ENCODE data around the gene SIDT2. TPM values are rescaled to one million over a fixed set of nuclear protein-coding genes. Genes with fewer than 3 reads are reported as not detected.

Gene SIDT2
- total and polyA plus RNA-seq, 2 of the 13 experiments (the other 11 are each of a cell fraction or from before 2014, with no cell fraction given): 11.5 to 28.0 TPM

GRCh38 chr11:117171007-117171403 lies 7.5 kb upstream of the SIDT2 start:
- H3K27ac ChIP-seq (ENCODE audit: extremely low read length, insufficient read depth, low read length): no peak overlapping the region
- in situ Hi-C loops (cut with HindIII; ENCODE audit: extremely low pct_ligation_motif_present, low pct_unique_long_range_greater_than_20kb): no loop called here
- H3K9me3 ChIP-seq (ENCODE audit: low read length): no peaks in the 10 kb centered on the region
- no peak overlapping the region for H2AFZ ChIP-seq (ENCODE audit: low read length)
- POLR2A ChIA-PET: interaction anchor here (1.6 kb wide), 1 partner anchor 8 kb away, joined by 4 read pairs; the partner anchor contains the start of gene SIDT2
- 97% methylated on average over 2 of the region's 2 CpGs for WGBS (ENCODE audit: low lambda C conversion rate)
- peaks cover 7 to 36% of the 10 kb centered on the region in 2 experiments; a peak in 4 of 5 replicates for H3K36me3 ChIP-seq (replicated peaks in 1 of 2; ENCODE audit: control insufficient read depth in 1 of 2, insufficient read depth in 2 of 2, low read length in 2 of 2)
- H4K20me1 ChIP-seq (ENCODE audit: insufficient read depth, low read length): no peaks in the 10 kb centered on the region
- FAIRE-seq (no peak), ATAC-seq (no peak), DNase-seq (ENCODE audit: low spot score) (no peak)
- intact Hi-C loops (cut with micrococcal nuclease; ENCODE audit: unreplicated experiment): no loop called here
- H3K27me3 ChIP-seq (ENCODE audit: control insufficient read depth in 1 of 2, insufficient read depth in 2 of 2, low read length in 2 of 2): no peaks in the 10 kb centered on the region
- peaks cover 19% of the 10 kb centered on the region; the same call in 1 of the 2 replicates for H3K4me1 ChIP-seq (ENCODE audit: insufficient read depth, low read length)
- no TSS peak for BruUV-seq (replicated peaks)
- H3K4me3 ChIP-seq (replicated peaks in 1 of 3; ENCODE audit: insufficient read depth in 1 of 3, low read depth in 2 of 3, low read length in 3 of 3): no peak overlapping the region
- TF ChIP-seq ZIK1 (CRISPR knock-in tag; IDR thresholded peaks at IDR 0.05; ENCODE audit: borderline replicate concordance, low read depth): no peak
- TF ChIP-seq, protein P1, sequence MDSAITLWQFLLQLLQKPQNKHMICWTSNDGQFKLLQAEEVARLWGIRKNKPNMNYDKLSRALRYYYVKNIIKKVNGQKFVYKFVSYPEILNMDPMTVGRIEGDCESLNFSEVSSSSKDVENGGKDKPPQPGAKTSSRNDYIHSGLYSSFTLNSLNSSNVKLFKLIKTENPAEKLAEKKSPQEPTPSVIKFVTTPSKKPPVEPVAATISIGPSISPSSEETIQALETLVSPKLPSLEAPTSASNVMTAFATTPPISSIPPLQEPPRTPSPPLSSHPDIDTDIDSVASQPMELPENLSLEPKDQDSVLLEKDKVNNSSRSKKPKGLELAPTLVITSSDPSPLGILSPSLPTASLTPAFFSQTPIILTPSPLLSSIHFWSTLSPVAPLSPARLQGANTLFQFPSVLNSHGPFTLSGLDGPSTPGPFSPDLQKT (CRISPR knock-in tag; IDR thresholded peaks at IDR 0.05; ENCODE audit: borderline replicate concordance): no peak
- no peak for TF ChIP-seq NFE2L1 (CRISPR knock-in tag; IDR thresholded peaks at IDR 0.05; ENCODE audit: borderline replicate concordance)
- TF ChIP-seq TFE3 (CRISPR knock-in tag; IDR thresholded peaks at IDR 0.05): no peak
- no peak for TF ChIP-seq STAG1 (CRISPR knock-in tag; IDR thresholded peaks at IDR 0.05)
- TF ChIP-seq TMF1 (CRISPR knock-in tag; IDR thresholded peaks at IDR 0.05; ENCODE audit: low read depth): no peak
- H3K4me2 ChIP-seq (ENCODE audit: low read depth, low read length): no peak overlapping the region
- H3K79me2 ChIP-seq (ENCODE audit: insufficient read depth, low read length): no peaks in the 10 kb centered on the region
- no peak overlapping the region for H3K9ac ChIP-seq (ENCODE audit: insufficient read depth, low read depth, low read length)
- CTCF ChIA-PET (ENCODE audit: low intra/inter-chr PET ratio, low total read pairs): no interaction called here

All from HepG2 (cell line).